ENCODE measurements around the gene VPS13C.

DNA sequence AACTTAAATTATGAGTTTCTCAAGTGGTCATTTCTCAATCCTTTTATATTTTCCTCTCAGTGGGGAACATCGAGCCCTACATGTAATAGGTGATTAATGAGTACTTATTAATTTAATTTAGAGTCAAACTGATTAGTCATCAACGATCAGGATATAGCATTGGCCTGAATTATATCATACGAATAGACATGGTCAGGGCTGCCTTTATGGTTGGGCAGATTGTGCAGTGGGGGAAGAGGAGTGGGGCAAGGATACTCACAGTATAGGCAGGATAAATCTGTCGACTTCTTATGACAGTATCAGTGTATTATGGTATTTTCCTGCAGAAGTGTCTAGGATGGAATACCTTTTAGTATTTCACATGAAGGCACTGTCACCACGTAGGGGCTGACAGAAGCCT, 33.6 kb upstream of the VPS13C start:
- TF ChIP-seq YY1 (IDR thresholded peaks at IDR 0.05; ENCODE audit: insufficient read depth, insufficient read length) (no peak), ZNF274 (IDR thresholded peaks at IDR 0.05; ENCODE audit: low read depth, low read length) (no peak), SUZ12 (IDR thresholded peaks at IDR 0.05; ENCODE audit: extremely low read depth, insufficient read depth, insufficient read length) (no peak)

Data from NT2/D1 (cell line).